Measurements from ENCODE around the gene CCDC182.

CCDC182 gene

GRCh38 chr17:57721967-57722703, 23.0 kb downstream of the CCDC182 start:
- H3K27ac ChIP-seq: no peak overlapping the region
- no peaks in the 10 kb centered on the region for H3K36me3 ChIP-seq
- no peak for TF ChIP-seq CTCF (IDR thresholded peaks at IDR 0.05; ENCODE audit: low read depth, low read length)
- no peaks in the 10 kb centered on the region for H3K9me3 ChIP-seq (ENCODE audit: severe bottlenecking)
- no peaks in the 10 kb centered on the region for H3K27me3 ChIP-seq (ENCODE audit: insufficient read depth, low read depth, severe bottlenecking)
- no peak for DNase-seq
- no peak overlapping the region for H3K4me3 ChIP-seq (ENCODE audit: low read depth, low read length)

- no peak for DNase-seq
- no peak overlapping the region for H3K27ac ChIP-seq
- no peaks in the 10 kb centered on the region for H3K9me3 ChIP-seq (ENCODE audit: severe bottlenecking)
- no peaks in the 10 kb centered on the region for H3K27me3 ChIP-seq (ENCODE audit: insufficient read depth, low read depth, severe bottlenecking)
- no peak for TF ChIP-seq CTCF (IDR thresholded peaks at IDR 0.05; ENCODE audit: low read depth, low read length)
- no peak overlapping the region for H3K4me3 ChIP-seq (ENCODE audit: low read depth, low read length)
- H3K36me3 ChIP-seq: no peaks in the 10 kb centered on the region
Observed at GRCh38 chr17:57720386-57721035, 24.6 kb downstream of the CCDC182 start.

GRCh38 chr17:57718878-57719277, 26.2 kb downstream of the CCDC182 start:
- Histone ChIP-seq H3K4me3 (ENCODE audit: low read depth, low read length) (no peak overlapping the region), H3K9me3 (ENCODE audit: severe bottlenecking) (no peaks in the 10 kb centered on the region), H3K27me3 (ENCODE audit: insufficient read depth, low read depth, severe bottlenecking) (no peaks in the 10 kb centered on the region), H3K27ac (no peak overlapping the region), H3K36me3 (no peaks in the 10 kb centered on the region)
- TF ChIP-seq CTCF (IDR thresholded peaks at IDR 0.05; ENCODE audit: low read depth, low read length): no peak
- DNase-seq: no peak

GRCh38 chr17:57715981-57716380, 29.1 kb downstream of the CCDC182 start:
- Histone ChIP-seq H3K27ac (no peak overlapping the region), H3K27me3 (ENCODE audit: insufficient read depth, low read depth, severe bottlenecking) (no peaks in the 10 kb centered on the region), H3K36me3 (no peaks in the 10 kb centered on the region), H3K9me3 (ENCODE audit: severe bottlenecking) (no peaks in the 10 kb centered on the region), H3K4me3 (ENCODE audit: low read depth, low read length) (no peak overlapping the region)
- no peak for DNase-seq
- TF ChIP-seq CTCF (IDR thresholded peaks at IDR 0.05; ENCODE audit: low read depth, low read length): no peak

- DNase-seq: no peak
- H3K27me3 ChIP-seq (ENCODE audit: insufficient read depth, low read depth, severe bottlenecking): no peaks in the 10 kb centered on the region
Observed at GRCh38 chr17:57714665-57715180, 30.4 kb downstream of the CCDC182 start.

More at GRCh38 chr17:57714665-57715180, 30.4 kb downstream of the CCDC182 start:
- Histone ChIP-seq H3K36me3 (no peaks in the 10 kb centered on the region), H3K4me3 (ENCODE audit: low read depth, low read length) (no peak overlapping the region), H3K27ac (no peak overlapping the region), H3K9me3 (ENCODE audit: severe bottlenecking) (no peaks in the 10 kb centered on the region)
- TF ChIP-seq CTCF (IDR thresholded peaks at IDR 0.05; ENCODE audit: low read depth, low read length): no peak

All from WERI-Rb-1 (cell line).